Measurements from ENCODE around the gene HCFC1.

The HCFC1 gene

GRCh38 chrX:153913701-153914100 lies 57.9 kb downstream of the HCFC1 start:
- in situ Hi-C loops (cut with HindIII; ENCODE audit: low pct_ligation_motif_present, low sequenced_read_pairs) = no loop called here
- Histone ChIP-seq H3K4me3 (ENCODE audit: low read depth, low read length) (no peak overlapping the region), H3K27me3 (replicated peaks) (no peaks in the 10 kb centered on the region), H3K27ac (no peak overlapping the region), H3K36me3 (replicated peaks) (no peaks in the 10 kb centered on the region)
- TF ChIP-seq, protein P1, sequence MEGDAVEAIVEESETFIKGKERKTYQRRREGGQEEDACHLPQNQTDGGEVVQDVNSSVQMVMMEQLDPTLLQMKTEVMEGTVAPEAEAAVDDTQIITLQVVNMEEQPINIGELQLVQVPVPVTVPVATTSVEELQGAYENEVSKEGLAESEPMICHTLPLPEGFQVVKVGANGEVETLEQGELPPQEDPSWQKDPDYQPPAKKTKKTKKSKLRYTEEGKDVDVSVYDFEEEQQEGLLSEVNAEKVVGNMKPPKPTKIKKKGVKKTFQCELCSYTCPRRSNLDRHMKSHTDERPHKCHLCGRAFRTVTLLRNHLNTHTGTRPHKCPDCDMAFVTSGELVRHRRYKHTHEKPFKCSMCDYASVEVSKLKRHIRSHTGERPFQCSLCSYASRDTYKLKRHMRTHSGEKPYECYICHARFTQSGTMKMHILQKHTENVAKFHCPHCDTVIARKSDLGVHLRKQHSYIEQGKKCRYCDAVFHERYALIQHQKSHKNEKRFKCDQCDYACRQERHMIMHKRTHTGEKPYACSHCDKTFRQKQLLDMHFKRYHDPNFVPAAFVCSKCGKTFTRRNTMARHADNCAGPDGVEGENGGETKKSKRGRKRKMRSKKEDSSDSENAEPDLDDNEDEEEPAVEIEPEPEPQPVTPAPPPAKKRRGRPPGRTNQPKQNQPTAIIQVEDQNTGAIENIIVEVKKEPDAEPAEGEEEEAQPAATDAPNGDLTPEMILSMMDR (IDR thresholded peaks at IDR 0.05; ENCODE audit: low read depth, low read length, missing control alignments) = no peak
- no peak for DNase-seq

- Histone ChIP-seq H3K27ac (no peak overlapping the region), H3K36me3 (replicated peaks) (no peaks in the 10 kb centered on the region), H3K4me3 (ENCODE audit: low read depth, low read length) (no peak overlapping the region), H3K27me3 (replicated peaks) (no peaks in the 10 kb centered on the region)
- TF ChIP-seq, protein P1 (IDR thresholded peaks at IDR 0.05; ENCODE audit: low read depth, low read length, missing control alignments) = no peak
- in situ Hi-C loops (cut with HindIII; ENCODE audit: low pct_ligation_motif_present, low sequenced_read_pairs) = no loop called here
- no peak for DNase-seq
Measured at GRCh38 chrX:153913211-153913610, 58.4 kb downstream of the HCFC1 start.

- Histone ChIP-seq H3K36me3 (replicated peaks) (no peaks in the 10 kb centered on the region), H3K27ac (no peak overlapping the region), H3K4me3 (ENCODE audit: low read depth, low read length) (no peak overlapping the region), H3K27me3 (replicated peaks) (no peaks in the 10 kb centered on the region)
- DNase-seq = no peak
- TF ChIP-seq, protein P1 (IDR thresholded peaks at IDR 0.05; ENCODE audit: low read depth, low read length, missing control alignments) = no peak
- in situ Hi-C loops (cut with HindIII; ENCODE audit: low pct_ligation_motif_present, low sequenced_read_pairs) = no loop called here
Measured at GRCh38 chrX:153911798-153912197, 59.8 kb downstream of the HCFC1 start.

GRCh38 chrX:153910446-153910845 lies 61.2 kb downstream of the HCFC1 start:
- in situ Hi-C loops (cut with HindIII; ENCODE audit: low pct_ligation_motif_present, low sequenced_read_pairs) = no loop called here
- no peak for DNase-seq
- Histone ChIP-seq H3K27ac (no peak overlapping the region), H3K36me3 (replicated peaks) (no peaks in the 10 kb centered on the region), H3K4me3 (ENCODE audit: low read depth, low read length) (no peak overlapping the region), H3K27me3 (replicated peaks) (no peaks in the 10 kb centered on the region)
- TF ChIP-seq, protein P1 (IDR thresholded peaks at IDR 0.05; ENCODE audit: low read depth, low read length, missing control alignments) = no peak

GRCh38 chrX:153909980-153910360 lies 61.6 kb downstream of the HCFC1 start:
- H3K27me3 ChIP-seq (replicated peaks) = no peaks in the 10 kb centered on the region
- H3K4me3 ChIP-seq (ENCODE audit: low read depth, low read length) = no peak overlapping the region
- in situ Hi-C loops (cut with HindIII; ENCODE audit: low pct_ligation_motif_present, low sequenced_read_pairs) = no loop called here
- no peak for DNase-seq
- H3K27ac ChIP-seq = no peak overlapping the region
- no peaks in the 10 kb centered on the region for H3K36me3 ChIP-seq (replicated peaks)
- TF ChIP-seq, protein P1 (IDR thresholded peaks at IDR 0.05; ENCODE audit: low read depth, low read length, missing control alignments) = no peak
